GM12865 (cell line): ENCODE data around the gene ARHGEF11.
A peak's percentile ranks its signal among the peaks of the same experiment; 100 is the strongest.

Experiments used
- DNase-seq: peaks from one replicate; pipeline ENCODE4 v3.0.0; 2010; ENCODE audit warnings: low read depth
- H3K4me3 ChIP-seq: 2 replicates; pipeline ENCODE4 v1.5.1; 2011; ENCODE audit warnings: mild to moderate bottlenecking, low read depth, low read length, control low read depth
- CTCF ChIP-seq: IDR thresholded peaks from 2 replicates; pipeline ENCODE4 v1.5.1; 2011; ENCODE audit warnings: low read length, control low read depth, low read depth, inconsistent platforms; ENCODE audit not compliant: insufficient read depth; ENCODE audit errors: missing control alignments

The ARHGEF11 gene

GRCh38 chr1:156959925-156960324 is 85.6 kb downstream of the ARHGEF11 start:
- H3K4me3 ChIP-seq: no peak overlapping the region
- DNase-seq: no peak
- no peak for TF ChIP-seq CTCF

GRCh38 chr1:156959414-156959813 is 86.1 kb downstream of the ARHGEF11 start:
- H3K4me3 ChIP-seq: no peak overlapping the region
- DNase-seq: peak; percentile 50
- TF ChIP-seq CTCF: no peak

DNA sequence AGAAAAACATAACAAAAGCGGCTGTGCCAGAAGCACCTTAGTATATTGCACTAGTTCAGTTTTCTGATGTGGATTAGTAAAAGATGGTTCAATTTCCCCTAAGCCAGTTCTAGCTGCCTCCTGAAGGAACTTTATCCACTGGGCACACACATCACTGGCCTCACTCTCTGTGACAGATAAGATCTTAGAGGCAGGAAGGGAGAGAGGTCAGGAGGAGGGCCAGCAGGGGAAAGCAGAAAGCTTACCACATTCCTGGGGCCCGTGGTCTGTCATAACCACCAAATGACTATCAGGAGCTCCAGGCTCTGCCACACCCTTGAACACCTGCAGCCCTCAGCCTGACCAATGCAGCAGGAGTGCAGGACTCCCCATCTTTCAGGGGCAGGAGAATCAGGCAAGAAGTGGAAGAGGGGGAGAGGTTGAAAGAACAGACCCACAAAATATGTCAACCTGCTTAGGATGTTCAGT is 87.3 kb downstream of the ARHGEF11 start:
- DNase-seq: no peak
- no peak overlapping the region for H3K4me3 ChIP-seq
- no peak for TF ChIP-seq CTCF

DNA sequence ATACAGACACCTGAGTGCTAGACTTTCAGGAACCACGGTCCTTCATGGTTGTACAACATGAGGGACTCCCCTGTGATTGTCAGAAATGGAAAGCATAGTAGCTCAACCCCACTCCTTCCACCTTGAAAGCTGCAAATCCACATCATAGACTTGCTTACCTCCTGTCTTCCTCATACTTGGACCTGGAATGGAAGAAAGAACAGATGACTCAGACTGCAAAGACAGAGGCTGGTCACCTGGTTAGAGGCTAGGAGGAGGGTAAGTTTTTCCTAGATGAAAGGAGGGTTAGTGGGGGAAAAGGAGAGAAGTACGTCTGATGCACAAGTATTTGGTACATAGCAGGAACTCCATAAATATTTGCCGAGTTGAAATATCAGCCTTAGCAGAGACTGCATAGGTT is 87.9 kb downstream of the ARHGEF11 start:
- H3K4me3 ChIP-seq: no peak overlapping the region
- no peak for DNase-seq
- TF ChIP-seq CTCF: no peak

DNA sequence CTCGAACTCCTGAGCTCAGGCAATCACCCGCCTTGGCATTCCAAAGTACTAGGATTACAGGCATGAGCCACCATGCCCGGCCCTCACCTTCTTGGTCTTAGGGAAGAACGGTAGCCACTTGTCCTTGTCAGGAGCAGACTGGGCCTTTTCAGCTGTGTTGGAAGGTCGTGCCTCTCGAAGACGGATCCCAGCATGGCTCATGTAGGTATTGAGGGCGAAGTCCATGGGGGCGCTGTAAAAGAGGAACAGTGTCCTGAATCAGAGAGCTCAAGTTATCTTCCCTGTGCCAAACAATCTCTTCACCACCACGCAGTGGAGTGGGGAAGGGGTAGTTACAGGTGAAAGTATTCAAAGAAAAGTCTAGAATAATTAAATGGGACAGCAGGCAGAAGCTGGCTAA is 89.2 kb downstream of the ARHGEF11 start:
- no peak for DNase-seq
- no peak for TF ChIP-seq CTCF

DNA sequence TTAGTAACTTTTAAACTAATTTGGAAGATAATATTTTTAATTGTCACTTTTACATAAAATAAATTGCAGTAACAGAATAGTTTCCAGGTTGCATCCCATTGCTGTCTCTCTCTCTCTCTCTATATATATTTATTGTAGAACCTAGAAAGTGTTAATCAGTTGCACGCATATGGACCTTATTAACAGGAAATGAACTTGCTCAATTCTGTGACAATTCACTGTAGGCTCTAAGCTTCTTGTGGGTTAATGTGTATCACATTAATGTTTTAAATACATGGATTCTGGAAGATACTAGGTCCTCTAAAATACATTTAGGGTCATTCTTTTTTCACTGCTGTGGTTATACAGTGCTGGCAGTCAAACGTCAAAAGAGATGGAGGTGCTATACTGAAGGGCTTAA is 92.0 kb downstream of the ARHGEF11 start:
- no peak for TF ChIP-seq CTCF
- DNase-seq: no peak
- H3K4me3 ChIP-seq: no peak overlapping the region

More for the DNA sequence above, 89.2 kb downstream of the ARHGEF11 start:
- H3K4me3 ChIP-seq: no peak overlapping the region

- H3K4me3 ChIP-seq: no peak overlapping the region
- TF ChIP-seq CTCF: no peak
- DNase-seq: no peak
Observed at GRCh38 chr1:156951371-156951770, 94.2 kb downstream of the ARHGEF11 start.
